IPS-NIHi11 (cell line): ENCODE results near the gene CEP97.

Source experiments
- DNase-seq: peaks from one replicate; pipeline ENCODE4 v3.0.0; 2012; ENCODE audit warnings: mixed read lengths, low spot score

Gene CEP97

DNA sequence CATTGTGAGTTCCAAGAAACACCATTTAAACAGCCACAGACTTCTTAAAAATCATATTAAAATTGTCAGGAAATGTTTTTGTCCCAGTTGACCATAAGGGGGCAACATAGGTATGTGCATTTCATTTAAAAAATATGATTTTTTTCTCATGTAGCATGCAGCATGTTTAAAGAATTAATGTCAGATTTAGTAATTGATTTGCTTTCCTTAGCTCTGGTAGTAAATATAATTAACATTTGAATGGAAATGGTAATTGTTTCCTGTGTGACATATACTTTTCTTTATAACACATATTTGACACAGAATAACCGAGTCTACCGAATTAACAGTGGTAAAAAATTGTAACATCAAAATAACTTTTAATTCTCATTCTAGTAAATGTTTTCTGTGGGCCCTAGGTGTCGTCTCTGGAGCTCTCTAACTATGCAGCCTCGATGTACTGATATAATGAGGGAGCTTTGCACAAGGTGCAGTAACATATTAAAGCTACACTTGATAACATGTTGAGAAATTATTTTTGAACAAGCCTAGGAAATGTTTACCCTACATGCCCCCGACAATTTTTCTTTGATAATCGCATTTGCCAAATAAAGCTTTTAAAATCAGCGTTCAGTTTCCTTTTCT, 89.5 kb downstream of the CEP97 start:
- no peak for DNase-seq

DNA sequence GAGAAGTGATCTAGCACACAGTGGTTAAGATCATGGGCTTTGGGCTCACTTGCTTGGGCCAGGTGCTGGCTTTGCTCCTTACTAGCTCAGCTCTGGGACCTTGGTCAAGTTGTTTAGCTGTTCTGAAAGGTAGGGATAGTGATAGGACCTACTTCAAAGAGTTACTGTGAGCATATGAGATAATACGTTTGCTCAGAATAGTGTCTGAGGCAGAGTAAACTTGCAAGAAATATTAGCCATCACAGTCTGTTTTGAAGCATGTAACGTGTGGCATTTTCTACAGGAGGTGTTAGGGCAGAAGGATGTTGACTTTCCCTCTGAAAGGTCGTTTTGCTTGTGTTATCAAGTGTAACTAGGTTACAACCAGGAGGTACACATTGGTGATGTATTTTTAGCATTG, 90.4 kb downstream of the CEP97 start:
- DNase-seq = no peak

DNA sequence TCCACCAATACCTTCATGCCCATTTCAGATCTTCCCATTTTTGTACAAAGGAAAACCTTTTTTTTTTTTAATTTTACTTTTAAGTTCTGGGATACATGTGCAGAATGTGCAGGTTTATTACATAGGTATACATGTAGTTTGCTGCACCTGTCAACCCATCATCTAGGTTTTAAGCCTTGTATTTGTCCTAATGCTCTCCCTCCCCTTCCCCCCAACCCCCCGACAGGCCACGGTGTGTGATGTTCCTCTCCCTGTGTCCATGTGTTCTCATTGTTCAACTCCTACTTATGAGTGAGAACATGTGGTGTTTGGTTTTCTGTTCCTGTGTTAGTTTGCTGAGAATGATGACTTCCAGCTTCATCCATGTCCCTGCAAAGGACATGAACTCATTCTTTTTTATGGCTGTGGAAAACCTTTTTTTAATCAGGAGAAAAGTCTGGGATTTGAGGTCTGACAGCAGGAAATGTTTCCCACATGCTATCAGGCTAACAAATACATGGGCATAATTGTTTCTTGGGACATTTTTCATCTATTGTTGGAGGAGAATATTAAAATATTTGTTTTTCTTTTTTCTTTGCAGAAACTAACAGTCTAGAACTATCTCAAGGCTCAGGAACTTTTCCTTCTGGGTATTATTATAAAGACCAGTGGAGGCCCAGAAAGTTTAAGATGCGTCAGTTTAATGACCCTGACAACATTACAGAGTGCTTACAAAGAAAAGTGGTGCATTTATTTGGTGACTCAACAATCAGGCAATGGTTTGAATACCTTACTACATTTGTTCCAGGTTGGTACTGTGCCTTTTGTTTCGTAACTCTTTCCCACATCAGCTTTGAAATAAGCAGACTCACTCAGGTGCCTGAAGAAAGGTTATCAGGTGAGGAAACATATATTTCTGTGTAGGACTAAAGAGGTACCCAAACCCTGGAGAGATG, 92.1 kb downstream of the CEP97 start:
- no peak for DNase-seq

DNA sequence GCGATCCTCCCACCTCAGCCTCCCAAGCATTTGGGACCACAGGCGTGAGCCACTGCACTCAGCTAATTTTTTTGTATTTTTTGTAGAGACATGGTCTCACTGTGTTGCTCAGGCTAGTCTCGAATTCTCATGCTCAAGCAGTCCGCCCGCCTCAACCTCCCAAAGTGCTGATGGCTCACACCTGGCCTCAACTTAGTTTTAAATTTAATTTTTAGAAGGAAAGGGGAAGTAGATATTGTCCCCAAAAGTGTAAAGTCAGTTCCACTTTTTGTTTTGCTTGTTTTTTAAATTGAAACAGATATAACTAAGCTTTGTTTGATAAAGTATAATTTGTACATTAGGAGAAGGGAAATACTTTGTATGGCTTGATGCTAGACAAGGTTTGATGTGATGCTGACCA, 93.6 kb downstream of the CEP97 start:
- DNase-seq = no peak

DNA sequence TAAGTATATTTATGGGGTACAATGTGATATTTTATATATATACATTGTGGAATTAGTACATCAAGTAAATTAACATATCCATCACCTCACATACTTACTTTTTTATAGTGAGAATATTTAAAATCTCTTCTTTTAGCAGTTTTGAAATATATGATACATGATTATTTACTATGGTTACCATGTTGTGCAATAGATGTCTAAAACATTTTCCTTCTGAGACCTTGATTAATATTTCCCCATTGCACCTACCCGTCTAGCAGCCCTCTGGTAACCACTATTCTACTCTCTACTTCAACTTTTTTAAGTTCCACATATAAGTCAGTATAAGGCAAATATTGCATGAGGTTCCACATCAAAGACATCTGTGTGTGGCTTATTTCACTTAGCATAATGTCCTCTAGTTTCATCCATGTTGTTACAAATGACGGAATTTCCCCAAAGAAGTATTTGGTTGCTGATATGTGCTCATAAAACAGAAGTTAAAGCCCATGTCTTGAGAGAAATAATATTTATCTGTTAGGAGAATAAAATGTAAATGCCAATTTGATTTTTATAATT, 95.3 kb downstream of the CEP97 start:
- no peak for DNase-seq
